ENCODE measurements around the gene EPHA6.
"Not testable (repeated sequence)": the region's sequence is repeated elsewhere in the genome, so short reads cannot be mapped to it uniquely, and the experiment has no call there.

The EPHA6 gene

GRCh38 chr3:96960661-96961330 is 146.4 kb downstream of the EPHA6 start:
- no peaks in the 10 kb centered on the region for H3K27me3 Mint-ChIP-seq
- no peak for ATAC-seq (replicated peaks)
- DNase-seq, result no peak
- no peak overlapping the region for H3K27ac Mint-ChIP-seq
- no peak overlapping the region for H3K4me3 Mint-ChIP-seq
- no peaks in the 10 kb centered on the region for H3K36me3 Mint-ChIP-seq
- no peaks in the 10 kb centered on the region for H3K9me3 Mint-ChIP-seq
- H3K4me1 Mint-ChIP-seq, result no peaks in the 10 kb centered on the region

DNA sequence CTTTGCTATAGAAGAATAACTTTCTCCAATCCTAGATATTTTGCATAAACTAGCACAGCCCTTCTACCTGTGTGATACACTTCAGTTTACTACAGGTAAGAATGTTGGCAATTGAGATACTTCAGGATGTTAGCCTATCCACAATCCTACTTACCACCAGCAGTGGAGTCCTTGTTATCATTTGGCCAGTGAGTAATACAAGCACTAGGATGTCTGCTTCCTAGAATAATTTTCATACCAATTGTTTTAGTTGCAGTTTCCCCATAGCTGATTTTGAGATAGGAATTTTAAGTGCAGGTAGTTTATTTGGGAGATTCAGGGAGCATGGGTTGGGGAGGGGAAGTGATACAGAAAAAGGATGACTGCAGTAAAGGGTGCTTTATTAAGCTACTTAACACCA is 147.2 kb downstream of the EPHA6 start:
- no peaks in the 10 kb centered on the region for H3K36me3 Mint-ChIP-seq
- H3K9me3 Mint-ChIP-seq, result no peaks in the 10 kb centered on the region
- H3K27ac Mint-ChIP-seq, result no peak overlapping the region
- DNase-seq, result no peak
- ATAC-seq (replicated peaks), result no peak
- H3K4me3 Mint-ChIP-seq, result no peak overlapping the region
- no peaks in the 10 kb centered on the region for H3K4me1 Mint-ChIP-seq
- no peaks in the 10 kb centered on the region for H3K27me3 Mint-ChIP-seq

- no peaks in the 10 kb centered on the region for H3K36me3 Mint-ChIP-seq
- ATAC-seq (replicated peaks), result no peak
- H3K4me3 Mint-ChIP-seq, result no peak overlapping the region
- no peak for DNase-seq
- no peaks in the 10 kb centered on the region for H3K4me1 Mint-ChIP-seq
- H3K27me3 Mint-ChIP-seq, result no peaks in the 10 kb centered on the region
- no peaks in the 10 kb centered on the region for H3K9me3 Mint-ChIP-seq
- H3K27ac Mint-ChIP-seq, result no peak overlapping the region
Measured at GRCh38 chr3:96966181-96966929, 152.0 kb downstream of the EPHA6 start.

DNA sequence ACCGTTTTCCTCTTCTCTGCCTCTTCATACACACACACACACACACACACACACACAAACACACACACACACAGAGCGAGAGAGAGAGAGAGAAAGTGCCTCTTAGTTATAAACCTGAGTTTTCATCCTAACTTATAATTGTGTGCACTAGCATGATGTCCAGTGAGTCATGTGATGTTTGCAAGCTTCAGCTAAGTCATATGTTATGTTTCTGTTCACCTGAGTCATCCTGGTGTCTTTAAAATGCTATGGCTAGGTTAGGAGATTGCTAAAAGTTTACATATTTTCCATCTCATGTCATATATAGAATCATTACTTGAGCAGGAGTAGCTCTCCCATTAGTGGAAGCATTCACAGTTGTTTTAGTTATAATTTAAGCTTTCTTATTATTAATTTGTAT is 155.8 kb downstream of the EPHA6 start:
- Mint-ChIP-seq H3K27ac (no peak overlapping the region), H3K4me1 (no peaks in the 10 kb centered on the region), H3K36me3 (no peaks in the 10 kb centered on the region), H3K9me3 (peaks cover 2 to 4% of the 10 kb centered on the region in 2 donors), H3K27me3 (no peaks in the 10 kb centered on the region), H3K4me3 (no peak overlapping the region)
- ATAC-seq (replicated peaks) (no peak), DNase-seq (no peak)

- no peak for DNase-seq
- no peak for ATAC-seq (replicated peaks)
- peaks cover 8% of the 10 kb centered on the region in 2 donors for H3K9me3 Mint-ChIP-seq
- no peaks in the 10 kb centered on the region for H3K36me3 Mint-ChIP-seq
- no peaks in the 10 kb centered on the region for H3K4me1 Mint-ChIP-seq
- no peaks in the 10 kb centered on the region for H3K27me3 Mint-ChIP-seq
- no peak overlapping the region for H3K4me3 Mint-ChIP-seq
- H3K27ac Mint-ChIP-seq, result no peak overlapping the region
Measured at GRCh38 chr3:96977671-96978070, 163.3 kb downstream of the EPHA6 start.

- not testable (repeated sequence) for H3K27ac Mint-ChIP-seq; DNase-seq; H3K27me3 Mint-ChIP-seq; H3K4me3 Mint-ChIP-seq; H3K36me3 Mint-ChIP-seq; H3K4me1 Mint-ChIP-seq; ATAC-seq (replicated peaks)
- peaks cover 8 to 11% of the 10 kb centered on the region in 2 donors for H3K9me3 Mint-ChIP-seq
Measured at GRCh38 chr3:96983716-96984115, 169.3 kb downstream of the EPHA6 start.

DNA sequence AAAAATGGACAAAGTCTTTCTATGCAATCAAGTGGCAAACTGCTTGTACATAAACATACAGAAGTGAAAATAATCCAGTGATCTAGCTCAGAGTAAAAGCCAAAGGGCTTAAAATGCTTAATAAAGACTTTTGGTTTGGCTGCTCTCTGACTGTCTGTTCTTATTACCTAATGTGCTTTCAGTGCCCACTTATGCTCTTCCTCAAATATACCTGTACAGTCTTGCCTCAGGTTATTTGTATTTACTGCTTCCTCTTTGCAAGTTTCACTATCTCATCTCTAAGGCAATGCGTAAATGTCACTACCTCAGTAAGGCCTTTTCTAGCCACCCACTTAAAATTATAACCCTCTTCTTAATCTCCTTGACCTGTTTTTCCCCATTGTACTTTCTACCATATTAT is 171.8 kb downstream of the EPHA6 start:
- DNase-seq (no peak), ATAC-seq (replicated peaks) (no peak)
- Mint-ChIP-seq H3K4me3 (no peak overlapping the region), H3K9me3 (peaks cover 8 to 9% of the 10 kb centered on the region in 2 donors), H3K27ac (no peak overlapping the region), H3K27me3 (no peaks in the 10 kb centered on the region), H3K4me1 (no peaks in the 10 kb centered on the region), H3K36me3 (no peaks in the 10 kb centered on the region)

DNA sequence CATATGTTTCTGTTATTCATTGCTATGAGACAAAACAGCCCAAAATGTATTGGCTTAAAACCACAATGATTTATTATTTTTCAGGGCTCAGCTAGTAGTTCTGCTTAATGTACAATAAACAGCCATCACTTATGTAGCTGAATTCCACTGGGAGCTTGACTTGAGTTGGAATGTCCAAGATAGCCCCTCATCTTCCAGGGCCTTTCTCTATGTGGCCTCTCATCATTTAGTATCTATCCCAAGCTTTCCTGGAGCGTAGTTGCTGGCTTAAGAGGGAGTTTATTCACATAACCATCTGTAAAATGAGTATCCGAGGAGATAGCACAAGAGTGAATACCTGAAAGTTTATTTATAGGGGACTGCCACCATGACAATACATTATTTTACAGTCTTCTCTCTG is 176.8 kb downstream of the EPHA6 start:
- Mint-ChIP-seq H3K27ac (no peak overlapping the region), H3K9me3 (peaks cover 0 to 1% of the 10 kb centered on the region in 2 donors), H3K27me3 (no peaks in the 10 kb centered on the region), H3K4me3 (no peak overlapping the region), H3K36me3 (no peaks in the 10 kb centered on the region), H3K4me1 (no peaks in the 10 kb centered on the region)
- no peak for DNase-seq
- ATAC-seq (replicated peaks), result no peak

DNA sequence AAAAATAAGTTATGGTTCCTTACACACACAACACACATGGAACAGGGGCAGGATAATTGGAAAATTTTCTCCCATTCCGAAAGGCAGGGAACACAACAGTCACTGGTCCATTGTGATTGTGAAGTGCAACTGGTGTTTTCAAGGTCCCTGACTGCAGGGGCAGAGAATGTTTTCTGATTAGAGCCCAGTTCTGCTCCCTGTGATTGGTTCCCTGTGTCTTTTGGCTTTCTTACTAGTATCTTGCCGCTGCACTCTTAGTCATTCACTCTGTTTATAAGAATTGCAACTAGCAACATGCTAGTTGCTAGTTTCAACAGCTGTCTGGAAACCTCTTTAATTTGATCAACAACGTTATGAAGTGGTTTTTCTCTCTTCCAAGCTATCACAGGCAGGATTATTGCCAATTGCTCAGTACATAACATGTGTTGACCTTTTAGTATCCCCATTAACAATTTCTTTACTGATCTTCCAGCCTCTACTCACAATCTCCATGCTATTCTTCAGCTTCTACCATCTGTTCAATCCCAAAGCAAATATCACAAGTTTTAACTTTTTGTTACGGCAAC is 177.5 kb downstream of the EPHA6 start:
- Mint-ChIP-seq H3K9me3 (peaks cover 0 to 1% of the 10 kb centered on the region in 2 donors), H3K36me3 (no peaks in the 10 kb centered on the region), H3K27ac (no peak overlapping the region), H3K27me3 (no peaks in the 10 kb centered on the region), H3K4me1 (no peaks in the 10 kb centered on the region), H3K4me3 (no peak overlapping the region)
- ATAC-seq (replicated peaks) (no peak), DNase-seq (no peak)

GRCh38 chr3:96994988-96995387 is 180.6 kb downstream of the EPHA6 start:
- Mint-ChIP-seq H3K27me3 (no peaks in the 10 kb centered on the region), H3K36me3 (no peaks in the 10 kb centered on the region), H3K4me3 (no peak overlapping the region), H3K9me3 (peaks cover 0 to 6% of the 10 kb centered on the region in 2 donors), H3K27ac (no peak overlapping the region), H3K4me1 (no peaks in the 10 kb centered on the region)
- no peak for ATAC-seq (replicated peaks)
- DNase-seq, result no peak

- Mint-ChIP-seq H3K27me3 (no peaks in the 10 kb centered on the region), H3K9me3 (peaks cover 0 to 6% of the 10 kb centered on the region in 2 donors), H3K36me3 (no peaks in the 10 kb centered on the region), H3K27ac (no peak overlapping the region), H3K4me3 (no peak overlapping the region), H3K4me1 (no peaks in the 10 kb centered on the region)
- no peak for ATAC-seq (replicated peaks)
- no peak for DNase-seq
Measured at GRCh38 chr3:96996009-96996408, 181.6 kb downstream of the EPHA6 start.

GRCh38 chr3:97001611-97002010 is 187.2 kb downstream of the EPHA6 start:
- no peaks in the 10 kb centered on the region for H3K4me1 Mint-ChIP-seq
- peaks cover 0 to 10% of the 10 kb centered on the region in 2 donors for H3K9me3 Mint-ChIP-seq
- H3K27me3 Mint-ChIP-seq, result no peaks in the 10 kb centered on the region
- no peak overlapping the region for H3K4me3 Mint-ChIP-seq
- no peaks in the 10 kb centered on the region for H3K36me3 Mint-ChIP-seq
- DNase-seq (no peak), ATAC-seq (replicated peaks) (no peak)
- H3K27ac Mint-ChIP-seq, result no peak overlapping the region

DNA sequence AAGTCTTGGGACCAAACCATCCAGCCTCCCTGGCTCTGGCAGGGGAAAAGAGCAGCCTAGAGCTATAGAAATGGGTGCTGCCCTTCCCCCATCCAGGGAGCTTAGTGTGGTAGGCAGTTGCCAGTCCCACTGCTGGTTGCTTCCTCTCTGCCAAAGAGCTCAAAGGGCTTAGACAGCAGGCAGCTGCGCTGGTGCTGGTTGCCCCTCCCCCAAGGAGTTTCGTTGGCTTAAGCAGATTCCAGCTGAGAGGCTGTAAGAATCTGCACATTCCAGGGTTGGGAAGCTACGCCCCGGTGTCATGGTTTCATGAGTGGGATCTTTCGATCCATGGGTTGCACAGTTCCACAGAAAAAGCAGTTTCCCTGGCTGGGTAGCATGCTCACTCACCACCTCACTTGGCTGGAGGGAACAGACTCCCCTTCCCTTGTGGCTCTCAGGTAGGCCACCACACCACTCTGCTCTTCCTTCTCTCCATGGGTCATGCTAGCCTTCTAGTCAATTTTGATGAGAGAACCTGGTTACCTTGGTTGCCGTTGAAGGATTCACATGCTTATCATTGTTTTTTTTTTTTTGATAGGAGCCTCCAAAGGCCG is 195.1 kb downstream of the EPHA6 start:
- Mint-ChIP-seq H3K27ac (no peak overlapping the region), H3K4me3 (no peak overlapping the region), H3K4me1 (no peaks in the 10 kb centered on the region), H3K9me3 (peaks cover 0 to 18% of the 10 kb centered on the region in 2 donors), H3K36me3 (no peaks in the 10 kb centered on the region), H3K27me3 (no peaks in the 10 kb centered on the region)
- no peak for DNase-seq
- ATAC-seq (replicated peaks), result no peak

GRCh38 chr3:97010881-97011657 is 196.7 kb downstream of the EPHA6 start:
- Mint-ChIP-seq H3K36me3 (no peaks in the 10 kb centered on the region), H3K27ac (no peak overlapping the region), H3K27me3 (no peaks in the 10 kb centered on the region), H3K4me1 (no peaks in the 10 kb centered on the region), H3K4me3 (no peak overlapping the region), H3K9me3 (peaks cover 0 to 12% of the 10 kb centered on the region in 2 donors)
- DNase-seq (no peak), ATAC-seq (replicated peaks) (no peak)
